Left colon (tissue), 2 donors: Measurements from ENCODE around the gene MTHFSD. TPM values are rescaled to one million over a fixed set of nuclear protein-coding genes. Genes with fewer than 3 reads are reported as not detected.
A peak's percentile ranks its signal among the peaks of the same experiment; 100 is the strongest.

Experiments
- ATAC-seq: fragments of 200-7000 bp; cut with Tn5 transposase; one replicate; pipeline ENCODE4 v1.9.1; 2020; ENCODE audit warnings: mild to moderate bottlenecking, moderate library complexity
- DNase-seq, 2 donors: peaks; one replicate each; pipeline ENCODE4 v3.0.0-alpha.2; 2020
- intact Hi-C, 2 donors: fragments of 100-400 bp; cut with DNase I in 1 of 2; cut with micrococcal nuclease in 1 of 2; formaldehyde crosslinking; loops; one replicate each; pipeline versions ENCODE4 v1.11.2 to v1.14.0; 2022; cut with DNase I, micrococcal nuclease
- total RNA-seq, 2 donors: library from RNA; stranded (reverse); fragmentation: NEBNext Ultra II Directional; extraction: Animal tissue kit (Norgen Biotek cat#: 25700); gene quantifications; one replicate each; pipeline ENCODE4 v1.2.1, GENCODE V29; 2021
- donor health status: DM: no; HTN: no; CAD: no.
- donor health status: DM: yes; HTN: yes; CAD: no.

Gene MTHFSD
- total RNA-seq, 2 donors from 2014 or later = 18.6 to 23.3 TPM

- DNase-seq (peak in 1 of 2 donors; percentile 3), ATAC-seq (no peak)
- intact Hi-C loops = no loop called here
Measured at GRCh38 chr16:86490859-86491639, 64.0 kb downstream of the MTHFSD start.

- DNase-seq = no peak
- intact Hi-C loops = no loop called here
- no peak for ATAC-seq
Measured at GRCh38 chr16:86485746-86486145, 69.3 kb downstream of the MTHFSD start.

- intact Hi-C loops = no loop called here
- ATAC-seq (no peak), DNase-seq (no peak)
Measured at GRCh38 chr16:86484240-86484639, 70.8 kb downstream of the MTHFSD start.

- intact Hi-C loops = no loop called here
- DNase-seq (no peak), ATAC-seq (no peak)
Measured at GRCh38 chr16:86481607-86482006, 73.4 kb downstream of the MTHFSD start.

- ATAC-seq = no peak
- intact Hi-C loops = no loop called here
- no peak for DNase-seq
Measured at GRCh38 chr16:86480444-86480843, 74.6 kb downstream of the MTHFSD start.

Other genes with a start within 250 kb of the MTHFSD start
- gene FOXF1, start 44.7 kb downstream of the MTHFSD start, total RNA-seq = 10 to 100 TPM in 1 of 2 donors, 1 to 10 TPM in 1; 4.9 to 13.7 TPM
- under 1 TPM; 0.34 TPM for gene FOXC2, start 11.6 kb upstream of the MTHFSD start, total RNA-seq
- 1 to 10 TPM; 2.0 to 4.2 TPM for gene FOXL1, start 23.3 kb upstream of the MTHFSD start, total RNA-seq